HuH-7.5 (cell line): Measurements from ENCODE around the gene LAMA2.

Experiments
- DNase-seq: peaks from one replicate; pipeline ENCODE4 v3.0.0; 2011; ENCODE audit warnings: low spot score

The LAMA2 gene

DNA sequence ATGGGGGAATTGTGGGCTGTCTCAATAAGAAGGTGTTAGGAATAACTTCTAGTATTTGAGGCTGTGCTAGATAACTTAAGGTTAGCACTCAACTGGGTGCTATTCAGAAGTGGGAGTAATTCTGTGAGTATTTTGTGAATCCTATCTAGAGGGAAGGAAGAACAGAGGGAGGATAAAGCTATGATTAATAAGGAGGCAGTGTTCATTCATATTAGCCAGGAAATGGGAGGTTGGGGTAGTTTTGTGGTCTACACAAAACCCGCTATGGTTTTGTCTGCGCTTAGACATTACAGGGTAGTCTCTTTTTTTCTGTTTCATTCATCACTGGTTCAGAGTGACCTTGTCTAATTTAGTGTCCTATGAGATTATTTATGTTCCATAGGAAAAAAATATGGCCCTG, 486.0 kb downstream of the LAMA2 start:
- DNase-seq: no peak

DNA sequence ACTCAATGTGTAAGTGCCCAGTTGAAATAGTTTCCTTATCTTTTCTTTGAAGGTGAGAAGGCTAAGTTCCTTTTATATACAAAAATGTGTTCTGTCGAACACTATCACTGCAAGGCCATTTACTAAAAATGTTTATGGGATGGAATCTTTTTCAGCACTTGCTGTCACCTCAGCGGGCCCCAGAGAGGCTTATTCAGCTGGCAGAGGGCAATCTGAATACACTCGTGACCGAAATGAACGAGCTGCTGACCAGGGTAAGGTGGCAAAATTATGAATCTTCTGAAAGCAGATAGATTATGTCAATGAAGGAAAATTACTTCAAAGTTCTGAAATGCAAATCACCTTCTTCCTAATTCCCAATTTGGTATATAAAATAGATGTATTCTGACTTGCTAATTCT, 486.8 kb downstream of the LAMA2 start:
- DNase-seq: no peak

DNA sequence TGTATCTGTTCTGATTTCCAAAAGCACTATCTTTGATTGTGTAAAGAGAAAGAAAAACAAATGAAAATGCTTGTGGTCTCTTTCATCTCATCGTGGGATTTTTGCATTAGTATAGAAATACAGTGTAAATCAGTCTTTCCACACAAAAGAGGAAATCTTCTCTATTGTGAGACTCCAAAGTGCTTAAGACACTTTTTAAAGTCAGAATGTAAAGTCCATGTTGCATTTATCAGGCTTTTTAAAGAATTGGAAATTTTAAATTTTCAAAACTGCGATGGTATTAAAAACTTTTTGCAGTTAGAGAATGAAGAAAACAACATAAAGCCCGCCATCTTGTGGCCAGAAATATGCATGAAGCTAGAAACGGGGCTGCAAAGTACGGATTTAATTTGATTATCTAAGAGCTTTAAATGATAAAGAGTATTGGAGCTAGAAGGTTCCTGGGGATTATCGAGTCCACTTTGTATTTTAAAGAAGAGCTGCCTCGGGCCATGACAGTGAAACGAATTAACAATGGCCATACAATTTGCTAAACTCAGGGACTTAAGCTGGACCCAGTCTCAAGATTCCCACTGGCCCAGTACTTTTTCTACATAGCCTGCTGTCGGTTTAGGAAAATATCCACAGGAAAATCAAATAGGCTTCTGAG, 487.5 kb downstream of the LAMA2 start:
- DNase-seq: no peak

DNA sequence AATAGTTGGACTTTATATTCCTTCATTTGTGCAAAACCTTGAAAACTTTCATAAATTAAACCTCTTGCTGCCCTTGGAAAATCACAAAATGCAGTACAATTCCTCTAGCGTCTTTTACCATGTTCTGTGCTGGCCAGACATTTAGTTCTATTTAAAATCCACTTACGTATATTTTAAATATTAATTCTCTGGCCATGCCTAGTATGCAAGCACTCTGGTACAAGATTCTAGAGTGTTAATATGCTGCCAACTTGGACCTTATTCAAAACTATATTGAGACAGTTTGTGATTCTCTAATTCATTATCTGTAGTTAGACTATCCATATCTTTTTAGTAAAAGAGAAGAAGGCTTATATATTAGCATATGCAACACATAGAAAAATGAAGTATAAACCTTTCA, 498.9 kb downstream of the LAMA2 start:
- no peak for DNase-seq

DNA sequence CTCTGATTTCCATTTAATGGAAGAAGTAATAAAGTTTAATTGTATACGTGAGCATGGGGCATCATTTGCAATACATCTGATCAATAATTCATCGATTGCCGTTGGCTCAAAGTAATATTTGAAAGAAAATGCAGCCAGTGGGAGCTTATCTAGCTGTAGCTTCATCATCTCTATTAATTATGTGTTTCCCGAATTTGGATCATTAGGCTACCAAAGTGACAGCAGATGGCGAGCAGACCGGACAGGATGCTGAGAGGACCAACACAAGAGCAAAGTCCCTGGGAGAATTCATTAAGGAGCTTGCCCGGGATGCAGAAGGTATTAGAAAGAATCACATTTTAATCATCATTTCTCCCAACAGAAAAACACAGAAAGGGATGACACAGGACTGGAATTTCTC, 500.0 kb downstream of the LAMA2 start:
- DNase-seq: no peak

DNA sequence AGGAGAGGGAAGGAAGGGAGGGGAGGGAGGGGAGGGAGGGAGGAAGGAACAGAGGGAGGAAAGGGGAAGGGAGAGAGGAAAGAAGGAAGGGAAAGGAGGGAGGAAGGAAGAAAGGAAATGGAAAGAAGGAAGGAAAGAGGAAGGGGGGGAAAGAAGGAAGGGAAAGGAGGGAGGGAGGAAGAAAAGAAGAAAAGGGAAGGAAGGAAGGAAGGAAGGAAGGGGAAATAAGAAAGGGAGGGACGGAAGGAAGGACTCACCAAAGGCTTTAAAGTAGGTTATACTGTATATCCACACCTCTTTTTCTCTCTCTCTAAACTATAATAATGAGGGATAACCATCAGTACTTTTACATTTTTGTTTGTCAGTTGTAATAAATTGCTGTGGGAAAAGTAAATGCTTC, 502.2 kb downstream of the LAMA2 start:
- DNase-seq: no peak

DNA sequence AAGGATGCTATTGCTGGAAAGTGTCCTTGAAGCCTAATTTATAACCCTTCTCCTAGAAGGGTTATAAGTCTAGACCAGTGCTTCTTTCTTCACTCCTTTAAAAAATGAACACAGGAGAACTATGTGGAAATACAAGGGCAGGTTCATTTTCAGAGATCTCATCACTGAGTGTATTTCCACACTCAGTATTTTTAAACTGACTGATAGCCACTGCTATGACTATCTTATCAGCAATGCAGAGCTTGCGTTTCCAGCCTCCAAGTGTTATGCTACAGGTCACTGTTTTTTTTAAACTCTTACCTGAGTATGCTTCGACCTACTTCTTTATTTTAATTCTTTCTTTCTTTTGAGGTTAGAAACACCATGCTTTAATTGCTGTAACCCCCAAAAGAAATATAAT, 508.0 kb downstream of the LAMA2 start:
- no peak for DNase-seq

DNA sequence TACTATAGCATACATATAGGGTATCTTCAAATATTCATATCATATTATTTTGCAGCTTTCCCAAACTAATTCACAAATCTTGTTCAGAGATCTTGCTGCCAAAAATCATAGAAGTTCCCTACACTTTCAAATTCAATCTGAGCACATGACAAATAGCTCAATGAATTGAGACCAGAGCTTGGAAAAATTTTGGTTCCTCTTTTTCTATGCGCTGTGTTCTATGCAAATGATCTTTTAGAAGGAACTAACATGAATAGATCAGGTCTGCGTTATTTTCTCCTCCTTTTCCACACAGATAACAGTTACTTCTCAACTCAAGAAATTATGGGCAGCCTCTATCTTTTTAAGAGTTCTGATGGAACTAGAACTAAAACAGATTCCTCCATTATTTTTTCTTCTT, 510.7 kb downstream of the LAMA2 start:
- no peak for DNase-seq

DNA sequence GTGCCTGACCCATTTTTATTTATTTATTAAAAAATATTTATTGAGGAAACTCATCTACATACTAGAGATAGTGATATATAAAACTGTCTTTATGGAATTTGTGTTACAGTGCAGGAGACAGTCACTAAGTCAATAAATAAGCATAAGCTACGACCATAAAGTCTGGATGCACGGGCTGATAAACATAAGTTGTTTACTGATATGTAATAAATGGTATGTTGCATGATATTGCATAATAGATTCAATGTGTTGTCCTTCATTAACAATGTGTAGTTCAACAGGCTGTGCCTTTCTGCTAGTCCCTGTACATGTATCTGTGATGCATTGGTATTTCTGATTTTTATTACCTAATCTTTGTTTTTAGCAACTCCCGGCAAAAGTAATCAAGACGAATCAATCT, 515.8 kb downstream of the LAMA2 start:
- DNase-seq: no peak

DNA sequence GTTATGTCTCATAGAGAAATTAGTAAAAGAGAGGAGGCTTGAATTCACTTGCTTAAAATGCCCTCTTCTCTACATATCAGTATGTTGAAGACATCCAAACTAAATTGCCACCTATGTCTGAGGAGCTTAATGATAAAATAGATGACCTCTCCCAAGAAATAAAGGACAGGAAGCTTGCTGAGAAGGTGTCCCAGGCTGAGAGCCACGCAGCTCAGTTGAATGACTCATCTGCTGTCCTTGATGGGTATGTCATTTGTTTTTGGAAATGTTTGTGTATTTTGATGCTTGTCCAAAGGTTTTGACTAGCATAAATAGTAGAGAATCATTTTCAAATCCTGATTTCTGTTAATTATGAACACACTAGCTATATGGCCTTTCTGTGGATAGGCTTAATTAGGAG, 519.3 kb downstream of the LAMA2 start:
- no peak for DNase-seq

DNA sequence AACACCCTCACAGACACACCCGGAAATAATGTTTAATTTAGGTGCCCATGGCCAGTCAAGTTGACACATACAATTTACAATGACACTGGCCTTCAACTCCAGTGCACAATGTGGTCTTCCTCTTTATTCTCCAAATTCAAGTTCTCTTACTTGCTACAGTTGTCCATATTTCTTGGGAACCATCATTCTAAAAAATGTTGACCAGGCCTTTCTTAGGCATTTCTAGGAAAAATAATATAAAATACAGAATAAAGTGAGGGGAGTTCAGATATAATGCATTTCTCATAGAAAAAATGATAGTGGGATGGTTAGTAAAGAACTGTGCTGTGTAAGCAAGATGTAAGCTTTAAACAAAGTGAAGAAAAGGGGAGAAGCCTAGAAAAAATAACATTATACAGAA, 528.2 kb downstream of the LAMA2 start:
- DNase-seq: no peak

DNA sequence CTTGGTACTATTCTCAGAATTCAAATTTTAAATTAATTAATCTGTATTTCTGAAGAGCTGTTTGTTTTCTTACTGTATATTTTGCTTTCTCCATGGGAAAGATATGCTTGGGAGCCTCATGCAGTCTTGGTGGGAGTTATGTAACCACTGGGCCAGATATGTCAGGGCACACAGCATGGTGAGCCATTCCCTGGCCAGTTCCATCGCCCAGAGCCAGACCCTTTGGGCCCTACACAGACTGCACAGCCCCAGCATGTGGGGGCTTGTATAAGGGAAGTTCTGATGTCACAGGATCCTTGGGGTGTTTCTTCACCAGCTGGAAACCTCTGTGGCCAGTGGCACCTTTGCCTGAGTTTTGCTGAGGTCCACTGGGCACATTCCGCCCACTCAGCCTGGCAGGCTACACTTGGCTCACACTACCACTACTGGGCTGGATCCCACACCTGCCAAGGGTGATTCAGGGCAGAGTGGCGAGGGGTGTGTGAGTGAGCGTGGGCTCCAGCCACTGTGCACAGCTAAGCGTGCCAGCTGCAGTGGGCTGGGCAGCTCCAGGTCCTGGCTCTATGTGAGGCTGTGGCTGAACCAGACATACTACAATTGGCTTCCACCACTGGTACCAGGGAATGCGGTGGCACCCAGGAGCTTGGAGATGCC, 533.5 kb downstream of the LAMA2 start:
- DNase-seq: no peak

DNA sequence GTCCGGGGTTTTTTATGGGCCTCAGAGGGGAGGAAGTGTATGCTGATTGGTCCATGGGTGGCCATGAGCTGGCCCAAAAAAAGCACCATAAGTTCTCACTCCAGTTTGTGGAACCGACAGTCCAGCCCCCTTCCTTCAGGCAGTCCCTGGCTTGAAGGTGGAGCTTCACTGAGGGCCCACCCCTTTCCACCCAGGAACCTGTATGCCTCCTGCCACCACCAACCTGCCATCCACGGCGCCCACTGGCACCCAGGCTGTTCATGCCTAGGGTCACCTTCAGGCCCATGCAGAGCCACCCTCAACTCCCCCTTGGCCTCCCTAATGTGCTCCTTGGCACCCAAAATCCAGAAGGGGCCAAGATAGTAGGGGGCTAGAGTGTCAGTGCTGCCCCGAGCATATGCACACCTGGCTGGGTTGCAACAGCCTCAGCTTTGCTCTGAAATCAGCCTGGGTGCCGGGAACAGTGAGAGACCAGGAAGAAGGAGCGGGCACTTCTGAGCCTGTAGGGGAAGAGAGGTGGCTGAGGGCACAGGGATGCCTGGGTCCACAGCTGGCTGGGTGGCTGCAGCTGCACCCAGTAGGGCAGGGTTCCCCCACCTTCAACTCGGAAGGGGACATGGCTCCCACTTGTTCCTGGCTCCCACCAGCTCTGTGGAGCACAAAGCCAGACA, 534.6 kb downstream of the LAMA2 start:
- no peak for DNase-seq

DNA sequence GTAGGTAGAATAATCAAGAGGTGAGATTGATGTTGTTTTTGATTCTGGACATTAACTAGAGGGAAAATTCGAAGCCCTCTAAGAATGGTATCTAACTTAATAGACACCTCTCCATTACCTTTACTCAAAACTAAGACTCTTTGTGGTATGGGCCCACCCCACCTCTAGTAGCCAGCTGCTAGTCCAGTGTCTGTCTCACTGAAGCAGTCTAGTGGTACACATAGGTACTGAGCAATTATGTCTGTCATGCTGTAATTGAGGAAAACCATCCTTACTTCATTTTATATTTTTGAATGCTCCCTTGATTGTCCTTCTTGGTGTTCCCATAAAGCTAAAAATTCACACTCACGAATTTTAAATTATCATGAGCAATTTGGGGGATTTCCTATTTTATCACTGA, 536.4 kb downstream of the LAMA2 start:
- no peak for DNase-seq

DNA sequence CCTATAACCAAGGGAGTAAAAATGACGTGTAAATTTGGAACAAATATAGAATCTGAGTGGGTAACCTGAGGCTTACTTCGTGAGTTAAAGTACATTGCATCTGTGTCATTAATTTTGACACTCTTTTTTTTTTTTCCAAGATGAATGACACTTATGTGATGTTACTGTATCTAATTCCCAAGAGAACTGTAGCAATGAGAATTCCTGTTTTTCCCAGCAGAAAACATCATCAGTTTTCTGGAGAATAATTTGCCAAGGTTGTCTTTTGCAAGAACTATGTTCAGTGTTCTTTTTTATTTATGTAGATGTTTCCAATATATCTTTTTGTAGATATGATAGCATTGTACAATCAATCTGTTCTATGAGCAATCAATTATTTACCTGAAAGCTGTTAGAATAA, 543.4 kb downstream of the LAMA2 start:
- DNase-seq: no peak

DNA sequence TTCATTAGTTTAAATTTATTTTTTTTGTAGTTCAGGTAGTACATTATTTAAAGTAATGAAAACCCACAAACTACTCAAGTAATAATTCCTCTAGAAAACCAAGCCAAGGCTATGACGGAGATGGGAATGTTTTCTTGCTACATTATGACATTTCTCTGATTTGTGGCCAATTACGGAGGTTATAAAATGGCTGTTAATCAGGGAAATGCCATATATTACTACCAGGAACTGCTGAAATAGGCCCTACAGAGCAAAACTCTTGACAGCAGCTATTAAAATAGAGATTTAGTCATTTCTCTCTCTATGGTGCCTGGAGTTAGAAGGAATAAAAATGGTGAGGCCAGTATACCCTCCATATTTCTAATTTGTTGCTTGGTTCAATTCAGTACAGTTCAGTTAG, 547.0 kb downstream of the LAMA2 start:
- no peak for DNase-seq

DNA sequence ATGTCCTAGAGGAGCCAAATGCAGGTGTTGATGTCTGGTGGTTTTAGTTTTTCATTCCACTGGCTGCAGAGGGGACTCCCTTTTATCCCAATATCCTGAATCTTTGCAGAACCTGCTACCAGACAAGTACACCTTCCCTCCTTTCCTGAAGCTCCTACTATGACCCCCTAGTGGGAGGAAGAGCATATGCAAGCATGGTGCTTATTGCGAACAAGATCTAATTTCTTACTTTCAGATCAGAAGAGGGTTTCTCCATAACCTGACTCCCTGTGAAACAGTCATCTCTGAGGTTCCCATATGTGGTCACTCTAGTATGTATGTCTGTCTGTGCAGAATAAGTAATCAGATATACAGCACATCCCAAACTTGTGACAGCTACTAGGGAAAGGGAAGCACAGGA, 549.8 kb downstream of the LAMA2 start:
- peak; percentile 14 for DNase-seq

DNA sequence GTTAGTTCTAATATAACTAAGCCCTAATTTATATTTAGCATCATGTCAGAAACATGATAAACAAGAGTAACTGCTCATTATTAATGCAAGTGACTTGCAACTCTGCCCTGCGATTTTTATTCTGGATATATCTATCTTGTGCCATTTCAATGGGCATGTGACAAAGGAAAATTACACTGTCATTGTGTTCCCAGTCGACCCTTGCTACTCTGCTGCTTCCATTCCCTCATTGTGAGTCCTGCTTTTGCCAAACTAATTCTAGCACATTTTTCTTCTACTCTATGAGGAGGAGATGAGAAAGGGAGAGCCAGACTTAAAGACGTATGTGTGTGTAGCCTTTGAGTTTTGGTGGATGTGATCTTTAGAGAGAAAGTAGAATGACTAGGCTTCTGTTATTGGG, 551.2 kb downstream of the LAMA2 start:
- DNase-seq: no peak

DNA sequence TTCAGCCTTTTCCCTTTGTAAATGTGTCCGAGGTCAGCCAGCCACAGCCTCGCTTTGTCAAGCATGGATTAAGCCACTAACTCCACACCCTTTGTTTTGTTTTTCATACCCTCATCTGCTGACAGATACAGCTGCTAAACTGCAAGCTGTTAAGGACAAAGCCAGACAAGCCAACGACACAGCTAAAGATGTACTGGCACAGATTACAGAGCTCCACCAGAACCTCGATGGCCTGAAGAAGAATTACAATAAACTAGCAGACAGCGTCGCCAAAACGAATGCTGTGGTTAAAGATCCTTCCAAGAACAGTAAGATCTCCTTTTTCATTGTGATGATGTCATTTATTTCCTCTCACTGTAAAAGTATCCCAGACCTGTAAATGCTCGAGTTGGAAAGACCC, 557.8 kb downstream of the LAMA2 start:
- no peak for DNase-seq

DNA sequence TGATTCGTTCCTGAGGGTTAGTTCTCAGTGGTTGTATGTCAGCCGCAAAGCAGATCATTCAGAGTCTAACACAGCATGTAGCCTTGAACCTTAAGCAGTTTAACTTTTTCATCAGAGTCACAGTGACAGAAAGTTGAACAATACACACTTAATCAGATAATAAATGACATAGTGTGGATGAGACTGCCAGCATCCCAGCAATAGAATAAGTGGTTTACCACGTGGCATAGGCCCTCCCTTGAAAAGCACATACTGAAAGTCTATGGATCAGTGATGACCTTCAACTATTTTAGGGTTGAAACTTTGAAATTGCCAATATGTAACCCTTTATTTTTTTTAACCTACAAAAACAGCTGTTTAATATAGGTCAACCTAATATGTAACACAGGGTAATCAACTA, 561.7 kb downstream of the LAMA2 start:
- DNase-seq: no peak

DNA sequence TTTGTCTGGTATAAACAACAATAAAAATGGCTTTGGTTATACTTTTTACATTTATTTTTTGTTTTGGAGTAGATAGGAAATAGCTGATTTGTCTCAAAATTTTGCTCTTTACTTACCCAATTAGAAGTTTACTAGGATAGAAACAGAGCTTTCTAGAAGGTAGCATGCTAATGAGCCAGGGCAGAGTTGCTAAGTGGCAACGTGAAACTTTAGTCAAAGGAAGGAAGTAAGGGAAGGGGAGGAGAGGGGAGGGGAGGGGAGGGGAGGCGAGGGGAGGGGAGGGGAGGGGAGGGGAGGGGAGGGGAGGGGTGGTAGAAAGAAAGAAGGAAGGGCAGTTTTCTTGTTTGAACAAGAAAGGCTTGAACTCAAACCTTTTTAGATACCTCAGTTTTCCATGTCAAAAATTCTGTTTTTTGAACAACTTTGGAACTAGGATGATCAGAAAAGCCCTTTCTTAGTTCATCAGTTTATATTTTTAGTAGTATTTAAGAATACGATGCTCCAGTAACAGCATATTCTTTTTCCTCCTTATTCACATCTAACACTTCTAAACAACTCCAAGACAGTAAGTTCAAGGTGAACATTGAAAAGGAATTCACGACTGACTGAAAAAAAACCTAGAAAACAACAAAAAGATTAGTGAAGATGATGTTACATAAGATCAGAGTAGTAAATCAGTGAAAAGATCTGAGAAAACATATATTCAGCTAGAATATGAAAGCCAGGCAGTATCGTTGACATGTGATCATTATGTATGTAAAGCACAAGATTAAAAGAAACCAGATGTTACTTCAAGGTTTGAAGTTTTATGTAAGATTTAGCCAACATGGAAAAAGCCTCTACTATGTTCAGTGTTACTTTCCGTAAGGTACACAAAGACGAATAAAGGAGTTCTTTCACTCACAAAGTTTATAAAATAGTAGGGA, 563.6 kb downstream of the LAMA2 start:
- DNase-seq: no peak

DNA sequence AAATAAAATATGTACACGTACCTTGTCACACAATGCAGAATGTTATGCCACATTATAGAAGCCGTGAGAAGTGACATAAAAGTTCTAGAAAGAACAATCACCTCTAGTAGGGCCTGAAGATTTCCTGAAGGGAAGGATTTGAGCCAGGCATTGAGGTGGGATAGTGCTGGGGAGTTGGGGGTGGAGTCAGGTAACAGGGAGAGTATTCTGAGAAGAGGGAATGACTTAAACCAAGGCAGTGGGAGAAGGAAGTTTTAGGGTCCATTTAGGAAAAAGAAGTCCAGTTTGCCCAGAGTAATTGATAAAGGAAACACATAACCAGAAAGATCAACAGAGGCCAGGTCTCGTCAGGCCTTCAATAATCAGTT, 564.2 kb downstream of the LAMA2 start:
- no peak for DNase-seq

DNA sequence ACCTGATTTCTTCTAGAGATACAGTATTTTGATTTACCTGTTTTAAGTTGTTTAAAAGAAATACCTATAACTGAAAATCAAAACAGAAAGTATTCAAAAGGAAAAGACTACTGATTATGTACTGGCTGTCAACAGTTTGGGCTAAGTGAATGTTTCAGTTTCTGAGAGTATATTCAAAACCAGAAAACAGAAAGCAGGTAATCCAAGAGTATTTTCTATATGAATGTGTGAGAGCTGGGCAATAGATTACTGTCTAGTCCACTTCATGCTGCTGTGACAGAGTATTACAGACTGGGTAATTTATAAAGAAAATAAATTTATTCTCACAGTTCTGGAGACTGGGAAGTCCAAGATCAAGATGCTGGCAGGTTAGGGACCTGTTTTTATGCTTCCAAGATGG, 566.0 kb downstream of the LAMA2 start:
- DNase-seq: no peak
